Stimulated activated CD4-positive, alpha-beta T cell treated with anti-CD3 and anti-CD28 coated beads, Interleukin-2, amount 100 ng/mL, for 48 hours (primary cell): ENCODE measurements around the gene CCDC124.
A peak's percentile ranks its signal among the peaks of the same experiment; 100 is the strongest.
"Not testable (repeated sequence)": the region's sequence is repeated elsewhere in the genome, so short reads cannot be mapped to it uniquely, and the experiment has no call there.

ENCODE experiments used
- DNase-seq, 2 donors: peaks; one replicate each; pipeline ENCODE4 v3.0.0-alpha.2; 2020

CCDC124 gene, protein sequence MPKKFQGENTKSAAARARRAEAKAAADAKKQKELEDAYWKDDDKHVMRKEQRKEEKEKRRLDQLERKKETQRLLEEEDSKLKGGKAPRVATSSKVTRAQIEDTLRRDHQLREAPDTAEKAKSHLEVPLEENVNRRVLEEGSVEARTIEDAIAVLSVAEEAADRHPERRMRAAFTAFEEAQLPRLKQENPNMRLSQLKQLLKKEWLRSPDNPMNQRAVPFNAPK

DNA sequence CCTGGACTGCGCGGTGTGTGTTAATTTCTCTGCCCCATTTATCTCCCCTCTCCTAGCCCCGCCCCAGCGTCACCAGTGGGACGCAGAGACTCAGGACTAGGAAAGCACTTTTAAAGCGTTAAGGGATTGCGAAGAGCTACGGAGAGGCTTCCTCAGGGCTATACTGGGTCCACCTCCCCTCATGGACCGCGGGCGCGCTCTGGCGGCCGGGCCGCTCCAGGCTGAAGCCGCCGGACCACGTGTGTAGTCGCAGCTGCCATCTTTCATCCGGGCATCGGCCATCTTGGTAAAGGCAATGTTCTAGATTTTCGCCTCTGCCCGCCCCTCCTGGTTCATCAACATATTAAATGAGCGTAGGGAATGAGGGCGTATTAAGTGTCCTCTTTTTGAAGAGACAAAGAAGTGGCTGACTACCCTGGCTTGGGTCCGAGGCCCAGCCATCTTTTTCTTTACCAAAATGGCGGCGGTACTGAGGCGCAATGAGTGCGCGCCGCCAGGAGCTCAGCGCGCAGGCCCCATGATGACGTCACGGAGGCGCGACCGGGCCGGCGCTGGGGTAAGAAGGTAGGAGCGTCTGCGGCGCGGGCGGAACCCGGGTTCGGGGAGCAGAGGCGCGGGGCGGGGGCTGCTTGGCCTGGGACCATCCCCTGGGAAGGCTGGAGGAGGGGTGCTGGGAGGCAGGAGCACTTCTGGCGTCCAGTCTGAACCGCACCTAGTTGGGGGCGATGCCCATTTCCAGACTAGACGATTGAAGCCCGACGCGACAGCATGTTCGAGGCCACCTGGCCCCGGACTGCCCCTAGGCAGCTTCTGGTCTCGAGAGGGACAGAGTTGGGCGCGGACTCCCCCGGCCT, at the start of gene CCDC124:
CCDC124 (plus strand) TSS at position 531 of the 854 bp plus-strand sequence. CDS start 3,406 bp downstream, outside the sequence.
- peak; percentile 89 to 92 for DNase-seq

DNA sequence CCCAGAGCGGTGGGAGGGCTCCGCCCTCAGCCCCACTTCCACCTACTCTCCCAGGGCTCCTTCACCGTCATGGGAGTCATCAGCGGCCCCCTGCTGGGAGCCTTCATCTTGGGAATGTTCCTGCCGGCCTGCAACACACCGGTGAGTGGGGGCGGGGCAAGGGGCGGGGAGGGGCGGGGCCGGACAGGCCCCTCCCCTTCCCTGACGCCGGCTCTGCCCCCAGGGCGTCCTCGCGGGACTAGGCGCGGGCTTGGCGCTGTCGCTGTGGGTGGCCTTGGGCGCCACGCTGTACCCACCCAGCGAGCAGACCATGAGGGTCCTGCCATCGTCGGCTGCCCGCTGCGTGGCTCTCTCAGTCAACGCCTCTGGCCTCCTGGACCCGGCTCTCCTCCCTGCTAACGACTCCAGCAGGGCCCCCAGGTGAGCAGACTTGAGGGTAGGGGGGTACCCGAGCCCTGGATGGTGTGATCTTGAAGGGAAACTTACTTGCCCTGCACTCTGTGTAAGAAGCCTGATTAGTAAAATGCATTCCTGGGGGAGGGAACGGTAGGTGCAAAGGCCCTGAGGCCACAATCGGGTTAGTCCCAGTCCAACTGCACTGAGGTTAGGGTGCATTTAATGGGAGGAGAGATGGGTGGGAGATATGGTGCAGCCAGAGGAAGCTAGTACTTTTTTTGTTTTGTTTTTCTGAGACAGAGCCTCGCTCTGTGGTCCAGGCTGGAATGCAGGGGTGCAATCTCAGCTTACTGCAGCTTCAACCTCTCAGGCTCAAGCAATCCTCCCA, 49.0 kb upstream of the CCDC124 start:
- no peak for DNase-seq

DNA sequence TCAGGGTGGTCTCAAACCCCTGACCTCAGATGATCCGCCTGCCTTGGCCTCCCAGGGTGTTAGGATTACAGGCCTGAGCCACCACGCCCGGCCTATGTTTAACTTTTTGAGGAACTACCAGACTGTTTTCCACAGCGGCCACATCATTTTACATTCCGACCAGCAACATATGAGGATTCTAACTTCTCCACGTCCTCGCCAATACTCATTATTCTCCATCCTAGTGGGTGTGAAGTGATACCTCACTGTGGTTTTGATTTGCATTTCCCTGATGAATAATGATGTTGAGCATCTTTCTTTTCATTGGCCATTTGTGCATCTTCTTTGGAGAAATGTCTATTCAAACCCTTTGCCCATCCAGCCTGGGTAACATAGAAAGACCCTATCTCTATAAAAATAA, 46.3 kb upstream of the CCDC124 start:
- no peak for DNase-seq

DNA sequence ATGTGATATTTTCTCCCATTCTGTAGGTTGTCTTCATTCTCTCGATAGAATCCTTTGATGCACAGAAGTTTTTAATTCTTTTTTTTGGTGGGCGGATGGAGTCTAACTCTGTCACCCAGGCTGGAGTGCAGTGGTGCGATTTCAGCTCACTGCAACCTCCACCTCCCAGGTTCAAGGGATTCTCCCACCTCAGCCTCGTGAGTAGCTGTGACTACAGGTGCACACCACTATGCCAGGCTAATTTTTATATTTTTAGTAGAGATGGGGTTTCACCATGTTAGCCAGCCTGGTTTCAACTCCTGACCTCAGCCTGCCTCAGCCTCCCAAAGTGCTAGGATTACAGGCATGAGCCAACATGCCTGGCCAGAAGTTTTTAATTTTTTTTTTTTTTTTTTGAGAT, 45.6 kb upstream of the CCDC124 start:
- not testable (repeated sequence) for DNase-seq

DNA sequence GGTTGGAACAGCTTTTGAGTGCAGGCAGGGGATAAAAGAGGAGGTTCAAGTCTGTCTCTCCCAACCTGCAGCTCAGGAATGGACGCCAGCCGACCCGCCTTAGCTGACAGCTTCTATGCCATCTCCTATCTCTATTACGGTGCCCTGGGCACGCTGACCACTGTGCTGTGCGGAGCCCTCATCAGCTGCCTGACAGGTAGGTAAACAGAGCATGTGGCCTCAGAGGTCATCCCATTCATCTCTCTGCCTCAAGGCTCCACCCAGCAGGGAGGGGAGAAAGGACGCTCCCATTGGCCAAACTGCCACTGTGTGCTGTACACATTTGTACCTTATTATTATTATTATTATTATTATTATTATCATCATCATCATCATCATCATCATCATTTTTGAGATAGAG, 44.6 kb upstream of the CCDC124 start:
- DNase-seq = no peak

DNA sequence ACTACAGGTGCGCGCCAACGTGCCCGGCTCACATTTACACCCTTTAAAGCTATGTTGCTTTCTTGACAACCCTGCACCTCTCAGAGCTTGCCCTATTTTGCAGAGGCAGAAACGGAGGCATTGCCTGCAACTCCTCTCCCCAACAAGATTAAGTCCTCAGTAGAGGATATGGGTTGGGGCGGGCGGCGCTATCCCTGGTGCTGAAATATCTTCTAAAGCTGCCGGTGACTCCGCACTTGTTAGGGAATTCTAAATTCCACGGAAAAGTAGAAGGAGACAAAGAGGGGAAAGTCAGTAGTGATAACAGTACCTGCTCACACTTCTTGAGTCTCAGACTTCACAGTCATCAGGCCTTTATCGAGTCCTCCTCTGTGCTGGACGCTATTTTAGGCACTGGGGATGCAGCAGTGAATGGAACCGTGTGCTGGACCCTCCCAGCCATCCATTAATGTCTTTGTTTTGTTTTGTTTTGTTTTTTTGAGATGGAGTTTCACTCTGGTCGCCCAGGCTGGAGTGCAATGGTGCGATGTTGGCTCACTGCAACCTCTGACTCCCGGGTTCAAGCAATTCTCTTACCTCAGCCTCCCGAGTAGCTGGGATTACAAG, 43.1 kb upstream of the CCDC124 start:
- DNase-seq = no peak

DNA sequence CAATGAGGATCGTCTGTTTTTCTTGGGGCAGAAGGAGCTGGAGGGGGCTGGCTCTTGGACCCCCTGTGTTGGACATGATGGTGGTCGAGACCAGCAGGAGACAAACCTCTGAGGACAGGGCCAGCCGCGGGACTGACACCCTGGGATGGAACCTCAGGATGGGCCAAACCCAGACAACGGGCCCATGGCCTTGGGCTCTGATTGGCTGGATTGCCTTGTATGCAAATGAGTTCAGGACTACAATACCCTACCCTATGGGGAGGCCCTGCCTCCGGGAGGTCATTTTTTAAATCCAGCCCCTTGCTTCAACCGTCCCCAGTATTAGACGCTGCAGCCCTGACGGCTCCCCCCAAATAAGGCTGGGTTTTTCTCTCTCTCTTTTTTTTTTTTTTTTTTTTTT, 39.0 kb upstream of the CCDC124 start:
- DNase-seq = no peak

DNA sequence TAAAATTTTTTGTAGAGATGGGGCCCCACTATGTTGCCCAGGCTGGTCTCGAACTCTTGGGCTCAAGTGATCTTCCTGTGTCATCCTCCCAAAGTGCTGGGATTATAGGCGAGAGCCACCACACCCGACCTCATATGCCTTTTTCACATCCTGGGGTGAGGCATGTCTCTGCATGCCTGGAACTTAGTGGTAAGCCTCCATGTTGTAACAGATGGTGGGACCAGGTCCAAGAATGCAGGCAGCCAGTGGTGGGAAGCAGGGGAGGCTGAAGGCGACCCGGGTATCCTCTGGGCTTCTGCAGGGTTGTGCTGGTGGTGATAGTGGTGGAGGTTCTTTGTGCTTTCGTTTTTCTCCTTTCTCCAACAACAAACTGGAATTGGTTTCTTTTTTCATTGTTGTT, 30.1 kb upstream of the CCDC124 start:
- no peak for DNase-seq

DNA sequence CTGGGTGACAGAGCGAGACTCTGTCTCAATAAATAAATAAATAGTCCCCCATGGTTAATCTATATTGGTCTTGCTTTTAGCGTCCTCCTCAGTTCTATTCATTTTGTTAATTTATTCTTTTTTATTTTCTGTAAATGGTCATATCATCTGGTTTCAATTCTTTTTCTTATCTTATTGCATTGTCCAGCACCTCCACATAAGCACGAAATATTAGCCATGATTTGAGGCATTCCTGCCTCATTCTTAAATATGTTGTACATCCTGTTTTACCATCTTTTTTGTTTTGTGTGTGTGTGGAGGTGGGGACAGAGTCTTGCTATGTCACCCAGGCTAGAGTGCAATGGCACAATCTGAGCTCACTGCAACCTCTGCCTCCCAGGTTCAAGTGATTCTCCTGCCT, 24.6 kb upstream of the CCDC124 start:
- no peak for DNase-seq

DNA sequence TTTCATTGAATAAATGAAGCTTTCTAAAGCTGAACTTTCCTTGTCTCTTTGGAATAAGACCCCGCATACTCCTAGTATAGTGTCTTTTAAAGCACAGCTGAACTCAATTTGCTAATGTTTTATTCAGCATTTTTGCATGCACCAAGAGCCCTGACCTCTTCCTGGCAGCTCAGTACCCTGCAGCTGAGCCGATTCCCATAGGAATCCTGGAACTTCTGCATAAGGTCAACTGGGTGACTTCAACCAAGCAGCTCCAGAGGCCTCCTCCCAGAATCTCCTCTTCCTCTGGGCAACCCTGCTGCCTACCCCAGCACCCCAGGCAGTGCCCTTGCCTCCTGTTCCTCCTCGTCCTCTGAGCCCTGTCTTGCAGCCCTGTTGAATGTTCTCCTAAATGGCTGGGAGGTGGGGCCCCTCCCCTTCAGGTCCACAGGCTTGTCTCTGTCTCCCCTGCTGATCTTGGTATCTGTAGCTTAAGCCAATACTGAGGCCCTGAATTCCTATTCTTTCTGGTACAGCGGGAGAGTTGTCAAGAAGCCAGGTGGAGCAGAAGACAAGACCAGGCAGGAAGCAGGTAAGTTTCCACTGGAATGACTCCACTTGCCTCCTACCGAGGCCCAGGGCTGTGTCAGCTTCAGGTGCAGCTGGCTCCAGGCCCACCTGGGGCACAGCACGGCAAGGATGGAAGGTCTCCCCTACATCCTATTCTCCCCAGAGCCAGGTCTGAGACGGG, 23.6 kb upstream of the CCDC124 start:
- DNase-seq = no peak

DNA sequence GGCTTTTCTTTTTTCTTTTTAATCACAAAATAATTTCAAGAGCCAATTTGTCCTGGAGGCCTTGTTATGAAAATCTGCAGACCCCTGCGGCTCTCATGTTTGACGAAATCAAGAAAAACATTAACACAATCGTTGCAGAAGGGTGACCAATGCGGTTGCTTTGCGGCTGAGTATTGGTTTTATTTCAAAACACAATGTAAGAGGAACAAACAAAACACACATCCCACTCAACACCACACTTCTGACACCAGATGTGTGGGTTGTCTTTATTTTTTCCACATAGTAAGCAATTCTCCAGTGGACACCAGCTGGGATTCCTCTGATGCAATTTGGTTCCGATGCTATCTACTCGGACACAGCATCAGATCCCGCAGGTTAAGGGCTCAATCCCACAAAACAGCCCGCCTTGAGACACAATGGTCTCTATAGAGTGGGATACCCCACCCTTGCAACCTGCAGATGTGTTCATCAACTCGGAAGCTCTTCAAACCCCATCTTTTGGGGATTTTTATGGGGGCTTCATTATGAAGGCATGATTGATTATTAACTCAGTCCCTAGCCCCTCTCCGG, 21.9 kb upstream of the CCDC124 start:
- no peak for DNase-seq

DNA sequence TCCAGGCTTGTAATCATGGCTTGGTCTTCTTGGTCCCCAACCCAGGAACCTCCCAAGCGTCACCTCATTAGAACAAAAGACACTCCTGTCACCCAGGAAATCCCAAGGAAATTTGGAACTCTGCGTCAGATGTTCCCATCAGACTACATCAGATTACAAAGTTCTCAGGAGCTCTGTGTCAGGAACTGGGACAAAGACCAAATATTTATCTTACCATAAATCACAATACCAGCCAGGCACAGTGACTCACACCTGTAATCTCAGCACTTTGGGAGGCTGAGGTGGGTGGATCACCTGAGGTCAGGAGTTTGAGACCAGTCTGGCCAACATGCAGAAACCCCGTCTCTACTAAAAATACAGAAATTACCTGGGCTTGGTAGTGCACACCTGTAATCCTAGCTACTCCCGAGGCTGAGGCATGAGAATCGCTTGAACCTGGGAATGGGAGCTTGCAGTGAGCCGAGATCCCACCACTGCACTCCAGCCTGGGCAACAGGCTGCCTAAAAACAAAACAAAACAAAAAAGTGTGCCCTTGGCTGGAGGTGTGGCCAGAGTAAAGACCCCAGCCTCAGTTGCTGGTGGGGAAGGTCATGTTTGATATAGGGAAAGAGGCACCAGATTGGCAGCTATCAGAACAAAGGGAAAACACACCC, 16.7 kb upstream of the CCDC124 start:
- no peak for DNase-seq

DNA sequence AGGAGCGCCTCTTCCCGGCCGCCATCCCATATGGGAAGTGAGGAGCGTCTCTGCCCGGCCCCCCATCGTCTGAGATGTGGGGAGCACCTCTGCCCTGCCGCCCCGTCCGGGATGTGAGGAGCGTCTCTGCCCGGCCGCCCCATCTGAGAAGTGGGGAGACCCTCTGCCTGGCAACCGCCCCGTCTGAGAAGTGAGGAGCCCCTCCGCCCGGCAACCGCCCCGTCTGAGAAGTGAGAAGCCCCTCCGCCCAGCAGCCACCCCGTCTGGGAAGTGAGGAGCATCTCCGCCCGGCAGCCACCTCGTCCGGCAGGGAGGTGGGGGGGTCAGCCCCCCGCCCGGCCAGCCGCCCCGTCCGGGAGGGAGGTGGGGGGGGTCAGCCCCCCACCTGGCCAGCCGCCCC, 14.7 kb upstream of the CCDC124 start:
- DNase-seq = not testable (repeated sequence)

DNA sequence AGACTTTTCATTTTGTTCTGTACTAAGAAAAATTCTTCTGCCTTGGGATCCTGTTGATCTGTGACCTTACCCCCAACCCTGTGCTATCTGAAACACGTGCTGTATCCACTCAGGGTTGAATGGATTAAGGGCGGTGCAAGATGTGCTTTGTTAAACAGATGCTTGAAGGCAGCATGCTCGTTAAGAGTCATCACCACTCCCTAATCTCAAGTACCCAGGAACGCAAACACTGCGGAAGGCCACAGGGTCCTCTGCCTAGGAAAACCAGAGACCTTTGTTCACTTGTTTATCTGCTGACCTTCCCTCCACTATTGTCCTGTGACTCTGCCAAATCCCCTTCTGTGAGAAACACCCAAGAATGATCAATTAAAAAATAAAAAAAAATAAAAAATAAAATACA, 13.7 kb upstream of the CCDC124 start:
- DNase-seq = not testable (repeated sequence)

DNA sequence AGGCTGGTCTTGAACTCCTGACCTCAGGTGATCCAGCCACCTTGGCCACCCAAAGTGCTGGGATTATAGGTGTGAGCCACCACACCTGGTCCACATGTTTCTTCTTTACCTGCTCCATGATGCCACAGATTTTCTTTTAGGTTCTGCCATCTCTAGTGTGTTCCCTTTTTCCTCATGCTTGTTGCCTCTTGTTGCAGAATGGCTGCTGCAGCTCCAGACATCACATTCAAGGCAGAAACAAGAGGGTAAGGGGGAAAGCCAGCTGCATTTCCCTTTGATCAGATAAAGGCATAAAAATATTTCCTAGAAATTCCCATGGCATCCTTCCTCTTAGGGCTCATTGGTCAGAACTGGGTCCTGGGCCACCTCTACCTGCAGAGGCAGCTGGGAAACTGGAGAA, 12.3 kb upstream of the CCDC124 start:
- no peak for DNase-seq

DNA sequence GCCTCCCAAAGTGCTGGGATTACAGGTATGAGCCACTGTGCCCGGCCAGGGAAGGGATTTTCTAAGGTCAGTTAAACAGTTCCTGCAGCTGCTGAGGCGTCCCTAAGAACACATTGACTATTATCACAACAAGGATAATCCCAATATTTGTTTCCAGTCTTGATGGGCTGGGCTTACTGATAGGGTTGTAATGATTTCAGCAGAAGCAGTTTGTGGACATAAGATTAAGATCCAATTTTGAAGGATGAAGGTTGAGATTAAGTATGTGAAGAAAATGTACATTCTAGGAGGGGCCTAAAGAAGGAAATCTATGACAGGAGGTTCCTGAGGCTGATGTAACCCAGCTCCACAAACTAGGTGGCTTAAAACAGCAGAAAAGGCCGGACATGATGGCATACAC, 10.7 kb upstream of the CCDC124 start:
- no peak for DNase-seq

DNA sequence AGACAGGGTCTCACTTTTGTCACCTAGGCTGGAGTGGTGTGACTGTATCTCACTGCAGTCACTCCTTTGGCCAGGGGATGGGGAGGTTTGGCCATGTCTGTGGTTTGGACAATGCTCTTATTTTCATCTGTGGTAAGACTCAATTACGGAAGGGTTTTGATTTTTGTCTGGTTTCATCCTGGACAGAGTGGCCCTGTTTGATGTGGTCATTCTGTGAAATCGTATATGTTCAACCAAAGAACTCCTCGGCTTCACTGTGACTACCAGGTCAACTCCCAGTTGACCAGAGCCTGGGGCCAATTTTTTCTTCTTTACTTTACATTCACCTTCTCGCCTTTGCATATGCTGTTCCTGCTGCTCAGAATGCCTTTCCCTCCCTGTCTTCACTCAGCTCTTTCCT, 6.8 kb upstream of the CCDC124 start:
- DNase-seq = no peak

DNA sequence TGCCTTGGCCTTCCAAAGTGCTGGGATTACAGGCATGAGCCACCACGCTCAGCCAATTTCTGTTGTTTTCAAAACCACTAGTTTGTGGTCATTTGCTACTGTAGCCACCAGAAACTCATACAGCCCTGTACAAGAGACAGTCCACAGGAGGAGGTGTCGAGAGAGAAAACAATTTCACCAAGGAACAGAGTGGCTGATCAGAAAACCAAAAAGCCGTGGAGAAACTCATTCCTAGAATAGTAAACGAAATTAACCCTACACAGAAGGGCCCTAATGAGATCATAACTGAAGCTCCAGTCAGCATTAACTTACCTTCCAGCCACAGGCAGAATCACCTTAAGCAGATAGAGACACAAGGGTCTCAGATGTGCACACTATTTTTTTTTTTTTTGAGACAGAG, 3.8 kb upstream of the CCDC124 start:
- DNase-seq = no peak

DNA sequence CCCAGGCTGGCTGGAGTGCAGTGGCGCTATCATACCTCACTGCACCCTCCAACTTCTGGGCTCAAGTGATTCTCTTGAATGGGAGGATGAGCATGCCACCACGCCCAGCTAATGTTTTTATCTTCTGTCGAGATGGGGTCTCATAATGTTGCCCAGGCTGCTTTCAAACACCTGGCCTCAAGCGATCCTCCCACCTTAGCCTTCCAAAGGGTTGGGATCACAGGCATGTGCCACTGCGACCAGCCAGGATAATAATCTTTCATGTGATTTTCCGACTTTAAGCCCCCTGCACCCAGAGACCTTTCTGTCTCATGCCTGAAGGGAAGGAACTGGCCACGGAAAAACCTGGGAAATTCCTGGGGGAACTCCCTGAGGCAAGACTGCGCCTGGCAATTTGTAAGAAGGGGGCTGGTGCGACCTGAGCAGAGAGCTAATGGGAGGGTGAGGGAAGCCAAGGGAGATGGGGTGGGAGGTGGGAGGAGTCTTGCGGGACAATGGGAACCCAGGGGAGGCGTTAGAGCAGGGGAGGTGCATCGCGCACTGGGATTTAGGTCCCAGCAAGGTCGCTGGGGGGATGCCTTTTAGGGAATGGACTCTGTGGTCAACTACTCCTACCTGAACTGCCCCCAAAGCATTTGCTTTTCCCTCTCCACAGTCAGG, 1.2 kb upstream of the CCDC124 start:
- no peak for DNase-seq

DNA sequence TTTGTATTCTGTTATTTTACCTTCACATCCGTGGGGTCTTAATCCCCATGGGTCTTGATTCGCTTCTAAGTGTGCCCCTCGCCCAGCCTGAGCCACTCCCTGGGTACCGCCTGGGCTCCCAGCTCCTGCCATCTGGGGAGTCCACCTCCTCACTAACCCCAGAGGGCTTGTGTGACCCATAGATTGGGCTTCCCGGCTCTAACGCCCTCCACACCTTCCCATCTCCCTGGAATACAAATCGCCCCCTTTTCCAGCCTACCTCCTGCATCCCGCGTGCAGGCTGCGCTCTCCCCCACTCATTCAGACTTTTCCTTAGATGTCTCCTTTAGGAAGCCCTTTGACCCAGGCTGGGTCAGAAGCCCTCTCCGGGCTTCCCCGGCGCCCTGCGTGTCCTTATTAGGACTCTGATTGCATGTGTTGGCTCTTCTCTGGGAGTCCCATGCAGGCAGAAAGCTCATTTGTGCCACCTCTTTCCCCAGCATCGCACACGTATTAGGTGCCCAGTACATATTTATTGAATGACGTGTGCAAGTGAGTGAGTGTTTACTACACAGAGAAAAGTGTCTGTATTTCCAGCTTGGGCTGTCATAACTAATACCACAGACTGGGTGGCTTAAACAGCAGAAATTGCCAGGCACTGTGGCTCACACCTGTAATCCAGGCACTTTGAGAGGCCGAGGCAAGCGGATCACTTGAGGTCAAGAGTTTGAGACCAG, 757 bp downstream of the CCDC124 start:
- DNase-seq = no peak
